Right atrium auricular region (tissue), 2 donors: Measurements from ENCODE around the gene CFP. TPM values are rescaled to one million over a fixed set of nuclear protein-coding genes. Genes with fewer than 3 reads are reported as not detected.
"Not testable (repeated sequence)": the region's sequence is repeated elsewhere in the genome, so short reads cannot be mapped to it uniquely, and the experiment has no call there.

ENCODE experiments used
- DNase-seq: peaks from one replicate; pipeline ENCODE4 v3.0.0-alpha.2; 2019; ENCODE audit warnings: low spot score
- H3K27ac ChIP-seq, 2 donors: fragments of 200-600 bp; sonication (generic); 1 replicate in 1 of 2; 2 replicates in 1 of 2; pipeline ENCODE4 v1.5.1; 2016 to 2019
- H3K27me3 ChIP-seq, 2 donors: fragments of 200-600 bp; sonication (generic); one replicate each; pipeline versions ENCODE4 v1.5.1 to v1.6.0; 2017 to 2019
- H3K36me3 ChIP-seq: fragments of 200-600 bp; sonication (generic); one replicate; pipeline ENCODE4 v1.5.1; 2016
- H3K4me1 ChIP-seq, 2 donors: fragments of 200-600 bp; sonication (generic); one replicate each; pipeline versions ENCODE4 v1.5.1 to v1.6.0; 2017 to 2019
- H3K4me3 ChIP-seq, 2 donors: fragments of 200-600 bp; sonication (generic); 1 replicate in 1 of 2; 2 replicates in 1 of 2; pipeline ENCODE4 v1.5.1; 2017 to 2019; ENCODE audit warnings: mild to moderate bottlenecking in 1 of 2, moderate library complexity in 1 of 2
- H3K9me3 ChIP-seq, 2 donors: fragments of 200-600 bp; sonication (generic); one replicate each; pipeline ENCODE4 v1.5.1; 2019
- total RNA-seq, 2 donors: library from RNA; depleted of rRNA; stranded (reverse); fragments of >200 nt; gene quantifications; one replicate each; pipeline ENCODE4 v1.1.0, GENCODE V29; 2016
- TF ChIP-seq, protein P1 (sequence below), 2 donors: fragments of 200-600 bp; sonication (generic); IDR thresholded peaks; one replicate each; pipeline ENCODE4 v1.5.1; 2019; ENCODE audit warnings: antibody characterized with exemption in 2 of 2

The CFP gene
- 1 to 10 TPM; 2.2 to 6.3 TPM for total RNA-seq

DNA sequence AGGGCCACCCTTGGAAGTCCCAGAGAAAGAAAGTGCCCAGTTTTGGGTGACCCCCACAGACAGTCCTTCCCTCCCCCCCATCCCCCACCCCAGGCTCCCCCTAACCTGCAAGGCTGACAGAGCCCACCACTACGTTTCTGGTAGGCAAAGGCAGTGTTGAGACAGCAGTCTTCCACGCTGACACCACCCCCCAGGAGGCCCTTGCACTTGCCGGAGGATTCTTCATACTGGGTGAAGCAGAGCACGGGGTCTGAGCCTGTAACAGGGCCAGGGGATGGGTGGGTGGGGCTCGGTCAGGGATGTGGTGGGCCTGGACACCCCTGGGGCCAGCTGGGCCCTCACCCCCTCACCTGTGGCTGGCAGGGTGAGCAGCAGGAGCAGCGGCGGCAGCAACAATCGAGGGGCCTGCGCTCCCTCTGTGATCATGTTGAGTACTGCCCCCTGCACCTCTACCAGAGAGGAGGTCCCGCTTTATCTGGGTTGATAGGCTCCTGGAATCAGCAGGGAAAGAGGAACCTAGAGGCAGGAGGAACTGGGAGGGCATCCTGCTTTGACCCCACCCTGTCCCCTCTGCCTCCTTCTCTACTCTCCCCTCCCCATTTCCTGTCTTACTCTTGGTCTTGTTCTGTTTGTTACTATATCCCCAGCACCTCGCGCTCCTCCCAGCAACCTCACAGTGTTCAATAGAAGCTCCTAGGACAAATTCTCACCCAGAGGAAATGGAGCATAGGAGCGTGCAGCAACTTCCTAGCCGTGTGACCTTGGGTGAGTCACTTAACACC lies at the start of gene CFP:
Gene CFP (minus strand): TSS at position 512 of the 782 bp plus-strand sequence. CDS start 86 bp downstream, at position 426.
- no peak for DNase-seq
- Histone ChIP-seq H3K36me3 (no peaks in the 10 kb centered on the region), H3K4me3 (no peak within 1 kb of the TSS), H3K27me3 (no peaks in the 10 kb centered on the region), H3K9me3 (no peaks in the 10 kb centered on the region), H3K4me1 (no peaks in the 10 kb centered on the region), H3K27ac (no peak within 1 kb of the TSS)
- TF ChIP-seq, protein P1, sequence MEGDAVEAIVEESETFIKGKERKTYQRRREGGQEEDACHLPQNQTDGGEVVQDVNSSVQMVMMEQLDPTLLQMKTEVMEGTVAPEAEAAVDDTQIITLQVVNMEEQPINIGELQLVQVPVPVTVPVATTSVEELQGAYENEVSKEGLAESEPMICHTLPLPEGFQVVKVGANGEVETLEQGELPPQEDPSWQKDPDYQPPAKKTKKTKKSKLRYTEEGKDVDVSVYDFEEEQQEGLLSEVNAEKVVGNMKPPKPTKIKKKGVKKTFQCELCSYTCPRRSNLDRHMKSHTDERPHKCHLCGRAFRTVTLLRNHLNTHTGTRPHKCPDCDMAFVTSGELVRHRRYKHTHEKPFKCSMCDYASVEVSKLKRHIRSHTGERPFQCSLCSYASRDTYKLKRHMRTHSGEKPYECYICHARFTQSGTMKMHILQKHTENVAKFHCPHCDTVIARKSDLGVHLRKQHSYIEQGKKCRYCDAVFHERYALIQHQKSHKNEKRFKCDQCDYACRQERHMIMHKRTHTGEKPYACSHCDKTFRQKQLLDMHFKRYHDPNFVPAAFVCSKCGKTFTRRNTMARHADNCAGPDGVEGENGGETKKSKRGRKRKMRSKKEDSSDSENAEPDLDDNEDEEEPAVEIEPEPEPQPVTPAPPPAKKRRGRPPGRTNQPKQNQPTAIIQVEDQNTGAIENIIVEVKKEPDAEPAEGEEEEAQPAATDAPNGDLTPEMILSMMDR (IDR thresholded peaks at IDR 0.05), result no peak

DNA sequence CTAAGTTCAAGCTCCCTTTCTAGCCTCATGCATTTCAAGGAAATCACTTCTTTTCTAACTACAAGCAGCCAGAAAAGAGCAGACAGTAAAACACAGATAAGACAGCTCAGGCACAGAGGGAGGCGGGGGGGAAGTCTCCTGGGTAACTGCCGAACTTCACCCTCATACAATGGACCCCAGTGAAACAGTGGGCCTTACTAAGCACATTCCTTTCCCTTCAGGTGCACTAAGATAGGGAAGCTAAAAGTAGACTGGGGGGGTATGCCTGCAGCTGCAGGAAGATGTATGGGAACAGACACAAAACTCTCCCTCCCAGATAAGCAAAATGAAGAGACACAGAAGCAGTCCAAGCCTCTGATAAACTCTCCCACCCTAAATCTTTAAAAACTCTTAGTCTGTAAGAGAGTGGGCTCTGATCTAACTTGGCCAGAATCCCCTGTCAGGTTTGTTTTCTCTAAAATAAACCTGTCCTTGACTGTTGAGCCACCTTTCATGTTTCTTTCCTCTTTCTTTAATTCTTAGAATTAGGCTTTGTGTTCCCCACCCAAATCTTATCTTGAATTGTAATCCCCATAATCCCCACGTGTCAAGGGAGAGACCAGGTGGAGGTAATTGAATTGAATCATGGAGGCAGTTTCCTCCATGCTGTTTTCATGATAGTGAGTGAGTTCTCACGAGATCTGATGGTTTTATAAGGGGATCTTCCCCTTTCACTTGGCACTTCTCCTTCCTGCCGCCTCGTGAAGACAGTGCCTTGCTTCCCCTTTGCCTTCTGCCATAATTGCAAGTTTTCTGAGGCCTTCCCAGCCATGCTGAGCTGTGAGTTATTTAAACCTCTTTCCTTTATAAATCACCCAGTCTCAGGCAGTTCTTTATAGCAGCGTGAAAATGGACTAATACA lies 46.5 kb upstream of the CFP start:
- not testable (repeated sequence) for H3K4me3 ChIP-seq, DNase-seq, H3K9me3 ChIP-seq, H3K27ac ChIP-seq, H3K36me3 ChIP-seq, H3K4me1 ChIP-seq, H3K27me3 ChIP-seq

DNA sequence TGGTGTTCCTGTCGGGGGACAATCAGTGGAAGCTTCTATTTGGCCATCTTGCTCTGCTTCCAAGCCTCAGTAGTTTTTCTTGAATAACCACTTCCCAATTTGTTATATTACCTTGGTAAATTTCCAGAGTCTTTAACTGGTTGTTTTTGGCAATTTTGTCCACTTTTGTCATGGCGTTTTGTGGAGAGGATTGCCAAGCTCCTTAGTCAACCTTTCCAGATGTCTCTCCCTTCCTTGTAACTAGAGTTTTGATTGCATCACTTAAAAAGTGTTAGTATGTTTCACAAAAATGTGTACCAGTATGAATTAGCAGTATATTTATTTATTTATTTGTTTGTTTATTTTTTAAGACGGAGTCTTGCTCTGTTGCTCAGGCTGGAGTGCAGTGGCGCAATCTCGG lies 45.0 kb upstream of the CFP start:
- TF ChIP-seq, protein P1 (IDR thresholded peaks at IDR 0.05), result no peak
- Histone ChIP-seq H3K27ac (no peak overlapping the region), H3K36me3 (no peaks in the 10 kb centered on the region), H3K4me1 (no peaks in the 10 kb centered on the region), H3K4me3 (no peak overlapping the region), H3K9me3 (no peaks in the 10 kb centered on the region), H3K27me3 (no peaks in the 10 kb centered on the region)
- no peak for DNase-seq

DNA sequence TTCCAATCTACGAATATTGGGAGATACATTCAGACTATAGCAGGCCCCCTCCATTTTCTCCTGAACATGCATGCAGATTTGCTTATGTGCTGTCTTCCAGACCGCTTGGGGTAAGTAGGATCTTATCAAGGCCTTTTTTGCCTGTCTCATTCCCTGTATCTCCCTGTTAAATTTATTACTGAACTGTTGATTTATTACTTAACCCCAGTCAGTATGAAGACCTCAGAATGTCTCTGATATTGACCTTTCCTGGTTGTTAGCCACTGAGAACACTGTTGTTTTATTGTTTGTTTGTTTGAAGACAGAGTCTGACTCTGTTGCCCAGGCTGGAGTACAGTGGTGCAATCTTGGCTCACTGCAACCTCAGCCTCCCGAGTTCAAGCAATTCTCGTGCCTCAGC lies 36.1 kb upstream of the CFP start:
- not testable (repeated sequence) for H3K27me3 ChIP-seq, H3K4me3 ChIP-seq, H3K4me1 ChIP-seq, H3K36me3 ChIP-seq, H3K9me3 ChIP-seq, H3K27ac ChIP-seq, DNase-seq

DNA sequence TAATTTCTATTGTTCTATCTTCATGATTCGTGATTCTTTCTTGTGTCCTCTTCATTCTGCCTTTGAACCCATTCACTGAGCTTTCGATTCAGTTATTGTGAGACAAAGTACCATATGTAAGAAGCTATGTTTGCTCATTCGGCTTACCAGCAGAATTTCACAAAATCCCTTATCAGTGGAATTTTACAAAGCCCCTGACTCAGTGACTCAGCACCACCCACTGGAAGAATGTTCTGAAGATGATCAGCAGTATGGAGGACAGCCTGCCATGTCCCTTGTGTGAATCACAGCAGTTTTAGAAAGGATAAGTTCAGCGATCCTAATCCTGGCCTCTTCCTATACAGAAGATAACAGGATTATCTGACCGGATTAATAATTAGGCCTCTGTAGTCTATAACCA lies 35.0 kb upstream of the CFP start:
- no peaks in the 10 kb centered on the region for H3K4me1 ChIP-seq
- H3K9me3 ChIP-seq, result no peaks in the 10 kb centered on the region
- no peaks in the 10 kb centered on the region for H3K27me3 ChIP-seq
- H3K4me3 ChIP-seq, result no peak overlapping the region
- no peak for DNase-seq
- H3K27ac ChIP-seq, result no peak overlapping the region
- TF ChIP-seq, protein P1 (IDR thresholded peaks at IDR 0.05), result no peak
- no peaks in the 10 kb centered on the region for H3K36me3 ChIP-seq

DNA sequence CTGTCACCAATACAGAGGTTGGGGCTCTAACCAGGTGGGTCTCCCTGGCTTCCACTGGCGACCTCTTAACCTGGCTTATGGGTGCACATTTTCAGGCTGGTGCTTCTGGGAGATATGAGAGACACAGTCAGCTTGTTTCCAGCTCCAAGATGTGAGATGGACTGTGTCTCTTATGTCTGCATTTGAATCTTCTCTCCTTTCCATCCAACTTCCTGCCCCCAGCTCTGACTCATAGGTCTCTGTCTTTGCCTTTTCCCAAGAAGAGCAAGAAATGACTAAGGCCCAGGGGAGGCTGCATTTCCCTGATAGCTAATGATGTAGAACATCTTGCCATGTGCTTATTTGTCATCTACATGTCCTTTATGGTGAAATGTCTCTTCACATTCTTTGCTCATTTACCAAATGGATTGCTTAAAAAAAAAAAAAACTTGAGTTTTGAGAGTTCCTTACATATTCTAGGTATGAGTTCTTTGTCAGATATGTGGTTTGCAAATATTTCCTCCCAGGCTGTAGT lies 32.5 kb upstream of the CFP start:
- DNase-seq, result peak; percentile 63
- H3K9me3 ChIP-seq, result no peaks in the 10 kb centered on the region
- no peak overlapping the region for H3K4me3 ChIP-seq
- TF ChIP-seq, protein P1 (IDR thresholded peaks at IDR 0.05), result no peak
- H3K36me3 ChIP-seq, result no peaks in the 10 kb centered on the region
- no peaks in the 10 kb centered on the region for H3K27me3 ChIP-seq
- peaks cover 0 to 4% of the 10 kb centered on the region in 2 donors for H3K4me1 ChIP-seq
- H3K27ac ChIP-seq, result no peak overlapping the region
